Endothelial cell of umbilical vein (primary cell): ENCODE measurements around the gene RGS6. TPM values are rescaled to one million over a fixed set of nuclear protein-coding genes. Genes with fewer than 3 reads are reported as not detected.

ENCODE experiments used
- BruUV-seq: library from RNA; stranded (reverse); fragments of 400-500 nt; replicated peaks from 2 replicates; lab custom pipeline; 2021; lab: Mats Ljungman, UMichigan
- CTCF ChIA-PET: fragments of 300-600, 350-600 bp; sonication (Branson Sonifier 250); formaldehyde crosslinking; loops from one replicate; lab custom pipeline; 2021; ENCODE audit warnings: antibody characterized with exemption, inconsistent platforms; lab: Charles Lee
- POLR2A ChIA-PET: fragments of 300-600, 350-600 bp; sonication (Branson Sonifier 250); formaldehyde crosslinking; loops from one replicate; lab custom pipeline; 2021; ENCODE audit warnings: antibody characterized with exemption, inconsistent platforms; lab: Charles Lee
- DNase-seq: peaks from one replicate; pipeline ENCODE4 v3.0.0-alpha.2; 2011; ENCODE audit warnings: low read depth, low spot score
- FAIRE-seq: peaks from 2 replicates; lab custom pipeline; 2011; peaks lifted over from hg19 to GRCh38; lab: Jason Lieb, UNC
- H2AFZ ChIP-seq: 2 replicates; pipeline ENCODE4 v1.6.0; 2012; ENCODE audit warnings: low read depth, low read length, control low read depth, inconsistent platforms
- H3K27ac ChIP-seq: 2 replicates; pipeline ENCODE4 v1.5.1; 2011; ENCODE audit warnings: low read depth, mild to moderate bottlenecking, control low read depth, low read length, moderate library complexity; ENCODE audit not compliant: insufficient read depth
- H3K27me3 ChIP-seq, 2 experiments: 2 replicates each; pipeline versions ENCODE4 v1.6.0 to v1.6.1; 2011; ENCODE audit warnings: low read length in 2 of 2, mixed read lengths in 1 of 2; ENCODE audit not compliant: control insufficient read depth in 2 of 2, insufficient read depth in 2 of 2
- H3K36me3 ChIP-seq, 2 experiments: 2 replicates in 1 of 2; 3 replicates in 1 of 2; pipeline ENCODE4 v1.5.1; 2011; ENCODE audit warnings: low read length in 2 of 2, mild to moderate bottlenecking in 1 of 2, moderate library complexity in 1 of 2; ENCODE audit not compliant: control insufficient read depth in 2 of 2, insufficient read depth in 2 of 2; ENCODE audit errors: extremely low read depth in 1 of 2
- H3K4me1 ChIP-seq: 3 replicates; pipeline ENCODE4 v1.5.1; 2011; ENCODE audit warnings: mild to moderate bottlenecking, low read length; ENCODE audit not compliant: control insufficient read depth, insufficient read depth; ENCODE audit errors: extremely low read depth
- H3K4me2 ChIP-seq: 2 replicates; pipeline ENCODE4 v1.6.1; 2011; ENCODE audit warnings: low read length, control low read depth, mixed read lengths; ENCODE audit not compliant: insufficient read depth
- H3K4me3 ChIP-seq, 3 experiments: fragments of 200-600 bp in 1 of 3; sonication (generic), shearing (Covaris generic) in 1 of 3; replicated peaks in 1 of 3; 2 replicates each; pipeline ENCODE4 v1.5.1; 2011 to 2016; ENCODE audit warnings: control low read depth in 3 of 3, low read length in 3 of 3, mild to moderate bottlenecking in 2 of 3, inconsistent platforms in 1 of 3, low read depth in 1 of 3, moderate library complexity in 1 of 3; ENCODE audit not compliant: insufficient read depth in 1 of 3
- H3K79me2 ChIP-seq: 2 replicates; pipeline ENCODE4 v1.6.0; 2012; ENCODE audit warnings: low read length, inconsistent platforms; ENCODE audit not compliant: control insufficient read depth, insufficient read depth
- H3K9ac ChIP-seq: replicated peaks from 2 replicates; pipeline ENCODE3; 2011; ENCODE audit warnings: low read length, control low read depth; ENCODE audit not compliant: insufficient read depth; ENCODE audit errors: extremely low read depth
- H3K9me1 ChIP-seq: replicated peaks from 3 replicates; pipeline ENCODE4 v1.6.0; 2011; ENCODE audit warnings: mild to moderate bottlenecking, low read length; ENCODE audit not compliant: control insufficient read depth, insufficient read depth; ENCODE audit errors: extremely low read depth
- H3K9me3 ChIP-seq: replicated peaks from 2 replicates; pipeline ENCODE4 v1.5.1; 2012; ENCODE audit warnings: low read length, inconsistent platforms; ENCODE audit not compliant: control insufficient read depth, insufficient read depth
- H4K20me1 ChIP-seq: replicated peaks from 2 replicates; pipeline ENCODE3; 2011; ENCODE audit warnings: mild to moderate bottlenecking, low read length; ENCODE audit not compliant: control insufficient read depth, insufficient read depth; ENCODE audit errors: extremely low read depth
- CTCF ChIP-seq, 2 donors: IDR thresholded peaks; 1 replicate in 1 of 2; 2 replicates in 1 of 2; pipeline ENCODE4 v1.5.1; 2011; ENCODE audit warnings: low read length in 2 of 2, mild to moderate bottlenecking in 2 of 2, moderate library complexity in 2 of 2, control low read depth in 1 of 2, inconsistent platforms in 1 of 2, low read depth in 1 of 2; ENCODE audit not compliant: insufficient read depth in 1 of 2; ENCODE audit errors: extremely low read depth in 1 of 2
- EZH2 ChIP-seq: IDR thresholded peaks from 2 replicates; pipeline ENCODE4 v1.6.1; 2012; ENCODE audit warnings: borderline replicate concordance, low read depth, mild to moderate bottlenecking, moderate library complexity, low read length, inconsistent platforms; ENCODE audit not compliant: severe bottlenecking
- FOS ChIP-seq: IDR thresholded peaks from 2 replicates; pipeline ENCODE4 v1.6.1; 2011; ENCODE audit warnings: mild to moderate bottlenecking, low read length, moderate library complexity, borderline replicate concordance; ENCODE audit not compliant: insufficient read depth
- GATA2 ChIP-seq: IDR thresholded peaks from 2 replicates; pipeline ENCODE4 v1.7.0; 2011; ENCODE audit warnings: low read depth, mild to moderate bottlenecking, moderate library complexity, mixed read lengths, low read length; ENCODE audit not compliant: insufficient read length, insufficient read depth
- JUN ChIP-seq: IDR thresholded peaks from 2 replicates; pipeline ENCODE4 v1.6.1; 2011; ENCODE audit warnings: borderline replicate concordance, low read depth; ENCODE audit not compliant: insufficient read length, insufficient read depth
- MAX ChIP-seq: IDR thresholded peaks from 2 replicates; pipeline ENCODE4 v1.6.1; 2011; ENCODE audit not compliant: insufficient read depth, insufficient read length
- MYC ChIP-seq: IDR thresholded peaks from one replicate; pipeline ENCODE4 v1.6.1; 2011; ENCODE audit warnings: mild to moderate bottlenecking, low read depth, low read length
- POLR2A ChIP-seq: IDR thresholded peaks from 2 replicates; pipeline ENCODE4 v1.6.1; 2012; ENCODE audit warnings: low read depth, mild to moderate bottlenecking, control low read depth, low read length
- POLR2AphosphoS5 ChIP-seq: IDR thresholded peaks from 2 replicates; pipeline ENCODE4 v1.6.1; 2012; ENCODE audit warnings: low read depth, mild to moderate bottlenecking, control low read depth, low read length, moderate library complexity; ENCODE audit not compliant: insufficient read depth
- dilution Hi-C: fragments of 300-500 bp; cut with MboI; formaldehyde crosslinking; loops from one replicate; pipeline ENCODE4 v1.15.0; 2019; ENCODE audit warnings: low sequenced_read_pairs; ENCODE audit not compliant: extremely low pct_ligation_motif_present
- intact Hi-C: fragments of 100-400 bp; cut with micrococcal nuclease; formaldehyde crosslinking; loops from one replicate; pipeline ENCODE4 v1.10.0; 2022
- polyA plus RNA-seq, 4 experiments: library from polyadenylated mRNA; depleted of rRNA in 3 of 4; stranded (reverse) in 3 of 4; unstranded in 1 of 4; fragments of >200 nt; gene quantifications; 2 replicates each; pipeline versions ENCODE4 v1.2.1 to v1.2.3, GENCODE V29; 2011 to 2012; ENCODE audit warnings: missing spikeins in 1 of 4
- total RNA-seq: library from RNA; stranded (reverse); gene quantifications from 2 replicates; pipeline ENCODE4 v1.2.3, GENCODE V29; 2021

The RGS6 gene
- total and polyA plus RNA-seq, 2 donors (not counting 3 experiments of a cell fraction or from before 2014, with no cell fraction given), result not detected

- Histone ChIP-seq H4K20me1 (no peaks in the 10 kb centered on the region), H3K4me3 (no peak overlapping the region), H3K36me3 (no peaks in the 10 kb centered on the region), H3K4me1 (peaks cover 10% of the 10 kb centered on the region), H3K9me1 (no peaks in the 10 kb centered on the region), H2AFZ (no peak overlapping the region), H3K79me2 (no peaks in the 10 kb centered on the region), H3K27ac (no peak overlapping the region), H3K4me2 (no peak overlapping the region), H3K27me3 (no peaks in the 10 kb centered on the region), H3K9ac (no peak overlapping the region), H3K9me3 (no peaks in the 10 kb centered on the region)
- no peak for FAIRE-seq
- POLR2A ChIA-PET, result no interaction called here
- intact Hi-C loops (no loop called here), dilution Hi-C loops (no loop called here)
- no peak for TF ChIP-seq MAX
- TF ChIP-seq GATA2, result no peak
- no peak for TF ChIP-seq POLR2A
- no peak for TF ChIP-seq FOS
- no peak for TF ChIP-seq CTCF (IDR thresholded peaks at IDR 0.05; ENCODE audit: extremely low read depth in 1 of 2, insufficient read depth in 1 of 2, low read depth in 1 of 2, low read length in 2 of 2)
- TF ChIP-seq POLR2AphosphoS5, result no peak
- no peak for TF ChIP-seq JUN
- TF ChIP-seq MYC, result no peak
- no peak for TF ChIP-seq EZH2
- CTCF ChIA-PET, result no interaction called here
- DNase-seq, result no peak
- no TSS peak for BruUV-seq
Measured at GRCh38 chr14:72604133-72604532, 671.9 kb downstream of the RGS6 start.
